HG03439 (cell line): ENCODE measurements around the gene RIPOR3.

Source experiments
- ATAC-seq: cut with Tn5 transposase; IDR thresholded peaks from one replicate; pipeline ENCODE4 v1.9.1; 2021; ENCODE audit warnings: mild to moderate bottlenecking, moderate library complexity; ENCODE audit not compliant: unreplicated experiment

Gene RIPOR3, protein sequence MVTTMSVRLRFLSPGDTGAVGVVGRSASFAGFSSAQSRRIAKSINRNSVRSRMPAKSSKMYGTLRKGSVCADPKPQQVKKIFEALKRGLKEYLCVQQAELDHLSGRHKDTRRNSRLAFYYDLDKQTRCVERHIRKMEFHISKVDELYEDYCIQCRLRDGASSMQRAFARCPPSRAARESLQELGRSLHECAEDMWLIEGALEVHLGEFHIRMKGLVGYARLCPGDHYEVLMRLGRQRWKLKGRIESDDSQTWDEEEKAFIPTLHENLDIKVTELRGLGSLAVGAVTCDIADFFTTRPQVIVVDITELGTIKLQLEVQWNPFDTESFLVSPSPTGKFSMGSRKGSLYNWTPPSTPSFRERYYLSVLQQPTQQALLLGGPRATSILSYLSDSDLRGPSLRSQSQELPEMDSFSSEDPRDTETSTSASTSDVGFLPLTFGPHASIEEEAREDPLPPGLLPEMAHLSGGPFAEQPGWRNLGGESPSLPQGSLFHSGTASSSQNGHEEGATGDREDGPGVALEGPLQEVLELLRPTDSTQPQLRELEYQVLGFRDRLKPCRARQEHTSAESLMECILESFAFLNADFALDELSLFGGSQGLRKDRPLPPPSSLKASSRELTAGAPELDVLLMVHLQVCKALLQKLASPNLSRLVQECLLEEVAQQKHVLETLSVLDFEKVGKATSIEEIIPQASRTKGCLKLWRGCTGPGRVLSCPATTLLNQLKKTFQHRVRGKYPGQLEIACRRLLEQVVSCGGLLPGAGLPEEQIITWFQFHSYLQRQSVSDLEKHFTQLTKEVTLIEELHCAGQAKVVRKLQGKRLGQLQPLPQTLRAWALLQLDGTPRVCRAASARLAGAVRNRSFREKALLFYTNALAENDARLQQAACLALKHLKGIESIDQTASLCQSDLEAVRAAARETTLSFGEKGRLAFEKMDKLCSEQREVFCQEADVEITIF

DNA sequence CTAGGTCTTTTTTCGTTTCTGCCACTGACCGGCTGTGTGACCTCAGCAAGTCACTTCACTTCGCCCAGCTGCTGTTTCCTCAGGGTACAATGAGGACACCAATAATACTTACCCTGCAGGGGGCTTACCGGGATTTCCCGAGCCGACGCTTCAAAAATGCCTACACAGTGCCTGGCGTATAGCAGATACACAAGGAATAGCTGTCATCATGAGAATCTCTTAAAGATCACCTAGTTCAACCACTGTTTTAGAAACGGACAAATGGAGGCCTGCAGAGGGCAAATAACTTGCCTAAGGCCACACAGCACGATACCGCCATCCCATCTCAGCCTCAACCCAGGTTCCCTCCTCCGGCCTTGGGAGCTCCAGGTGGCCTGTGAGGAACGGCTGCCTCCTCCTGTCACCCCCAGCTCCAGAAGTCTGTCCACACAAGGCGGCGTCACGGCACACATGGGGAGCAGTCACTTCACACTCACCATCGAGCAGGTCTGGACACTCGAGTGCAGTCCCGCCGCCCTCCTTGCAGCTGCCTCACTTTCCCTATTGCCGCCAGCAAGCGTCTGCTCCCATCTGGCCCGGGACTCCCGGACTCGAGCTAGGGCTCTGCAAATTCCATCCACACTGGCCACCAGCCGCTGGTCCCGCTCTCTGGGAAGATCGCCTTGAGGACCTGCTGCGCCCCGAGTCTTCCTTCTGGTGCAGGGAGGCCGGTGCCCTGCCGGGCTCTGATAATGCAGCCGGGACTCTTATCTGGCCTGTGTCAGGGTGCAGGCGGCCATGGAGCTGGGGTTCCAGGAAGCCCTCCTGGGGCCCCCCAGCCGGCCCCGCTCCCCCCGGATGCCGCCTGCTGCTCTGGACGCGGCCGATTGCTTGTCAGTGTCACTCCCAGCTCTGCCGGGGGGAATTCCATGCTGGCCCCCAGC, at the start of gene RIPOR3:
TSS of gene RIPOR3 (minus strand) at position 893 of the 923 bp plus-strand sequence. CDS start at position 479, 414 bp downstream.
- ATAC-seq: no peak

DNA sequence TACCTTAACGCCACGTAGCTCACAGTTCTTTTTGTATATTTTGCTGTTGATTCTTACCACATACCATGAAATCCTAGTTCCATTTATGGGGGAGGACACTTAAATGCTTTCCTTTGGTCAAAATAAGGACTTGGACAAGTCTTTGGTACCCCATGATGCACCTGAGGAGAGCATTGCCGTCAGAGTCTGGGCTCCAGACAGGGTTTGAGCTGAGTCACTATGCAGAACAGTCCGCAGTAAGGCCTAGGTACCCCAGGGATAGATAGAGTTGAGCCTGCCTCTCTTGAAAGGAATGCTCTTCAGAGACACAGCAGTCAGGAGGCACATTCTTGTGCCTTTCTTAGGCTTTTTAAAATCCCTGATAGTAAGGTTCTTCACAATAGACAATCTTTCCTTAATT, 46.0 kb upstream of the RIPOR3 start:
- ATAC-seq: no peak

DNA sequence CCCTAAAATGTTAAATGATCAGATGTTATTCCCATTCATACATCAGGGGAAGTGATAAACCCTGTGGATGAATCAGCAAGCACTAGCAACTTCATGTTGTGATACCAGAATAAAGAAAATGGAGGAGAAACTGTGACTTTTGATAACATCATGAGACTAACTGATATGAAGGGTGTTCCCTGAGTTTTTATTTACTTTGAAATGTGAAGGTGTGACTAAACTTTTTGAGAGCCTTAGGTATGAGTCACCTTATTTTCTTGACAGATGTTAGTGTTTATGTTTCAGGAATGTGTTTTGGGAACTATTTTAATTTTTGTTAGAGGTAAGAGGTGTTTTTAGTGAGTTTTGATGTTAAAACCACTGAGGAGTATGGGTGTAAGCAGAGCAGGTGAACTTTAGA, 44.5 kb upstream of the RIPOR3 start:
- no peak for ATAC-seq

DNA sequence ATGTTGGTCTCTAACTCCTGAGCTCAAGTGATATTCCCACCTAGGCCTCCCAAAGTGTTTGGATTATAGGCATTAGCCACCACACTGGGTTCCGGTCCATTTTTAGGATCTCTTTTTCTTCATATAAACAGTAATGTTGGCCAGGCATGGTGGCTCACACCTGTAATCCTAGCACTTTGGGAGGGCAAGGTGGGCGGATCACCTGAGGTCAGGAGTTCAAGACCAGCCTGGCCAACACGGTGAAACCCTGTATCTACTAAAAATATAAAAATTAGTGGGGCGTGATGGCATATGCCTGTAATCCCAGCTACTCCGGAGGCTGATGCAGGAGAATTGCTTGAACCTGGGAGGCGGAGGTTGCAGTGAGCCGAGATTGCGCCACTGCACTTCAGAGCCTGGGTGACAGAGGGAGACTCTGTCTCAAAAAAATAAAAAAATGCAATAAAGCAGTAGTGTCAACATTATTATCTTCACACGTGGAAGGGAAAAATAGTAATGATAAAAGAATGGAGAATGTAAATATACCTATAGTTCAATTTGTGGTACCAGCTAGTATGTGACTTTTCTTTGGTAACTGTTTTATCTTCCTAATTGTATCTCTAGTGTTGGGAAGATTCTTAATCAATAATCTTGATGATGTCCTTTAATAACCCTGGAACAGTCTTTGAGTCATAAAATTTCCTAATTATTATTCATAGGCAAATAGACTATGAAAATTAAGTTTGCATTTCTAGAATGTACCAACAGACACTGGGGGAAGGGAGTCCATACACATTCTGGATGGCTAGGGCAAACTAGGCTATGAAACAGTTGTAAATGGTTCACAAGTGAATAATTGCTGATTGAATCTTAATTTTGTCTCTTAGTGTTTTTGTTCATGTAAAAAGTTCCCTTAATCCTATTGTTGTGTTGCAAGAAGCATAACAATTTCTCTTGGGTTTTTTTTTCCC, 43.7 kb upstream of the RIPOR3 start:
- no peak for ATAC-seq

DNA sequence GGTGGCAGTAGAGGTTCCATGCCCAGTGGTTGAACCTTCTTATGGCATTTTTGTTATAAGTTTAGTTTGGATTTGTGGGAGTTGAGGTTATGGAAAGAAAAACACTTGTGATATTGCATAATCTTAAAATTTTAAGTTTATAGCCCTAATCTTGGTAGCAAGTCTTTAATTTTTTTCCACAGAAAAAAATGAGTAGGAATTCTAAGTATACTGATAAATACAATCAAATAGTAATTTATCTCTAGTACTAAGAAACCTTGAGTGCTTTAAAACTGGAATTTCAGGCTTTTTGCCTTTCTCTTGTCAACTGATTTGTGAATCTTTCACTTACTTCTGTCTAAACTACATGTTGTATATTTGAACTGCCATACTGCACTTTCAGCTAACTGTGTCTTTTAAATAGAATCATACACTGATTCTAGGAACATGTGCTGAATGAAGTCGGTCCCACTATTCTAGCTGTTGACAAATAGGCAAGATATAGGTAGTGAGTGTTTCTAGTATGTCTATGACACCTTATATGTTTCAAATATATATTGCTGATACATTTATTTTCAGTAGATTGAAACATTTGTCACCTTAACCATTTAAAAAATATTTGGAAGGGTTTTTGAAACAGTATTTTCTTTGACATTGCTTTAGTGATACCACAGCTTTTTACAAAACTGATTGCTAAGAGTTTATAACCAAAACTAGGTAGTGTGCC, 42.5 kb upstream of the RIPOR3 start:
- no peak for ATAC-seq

DNA sequence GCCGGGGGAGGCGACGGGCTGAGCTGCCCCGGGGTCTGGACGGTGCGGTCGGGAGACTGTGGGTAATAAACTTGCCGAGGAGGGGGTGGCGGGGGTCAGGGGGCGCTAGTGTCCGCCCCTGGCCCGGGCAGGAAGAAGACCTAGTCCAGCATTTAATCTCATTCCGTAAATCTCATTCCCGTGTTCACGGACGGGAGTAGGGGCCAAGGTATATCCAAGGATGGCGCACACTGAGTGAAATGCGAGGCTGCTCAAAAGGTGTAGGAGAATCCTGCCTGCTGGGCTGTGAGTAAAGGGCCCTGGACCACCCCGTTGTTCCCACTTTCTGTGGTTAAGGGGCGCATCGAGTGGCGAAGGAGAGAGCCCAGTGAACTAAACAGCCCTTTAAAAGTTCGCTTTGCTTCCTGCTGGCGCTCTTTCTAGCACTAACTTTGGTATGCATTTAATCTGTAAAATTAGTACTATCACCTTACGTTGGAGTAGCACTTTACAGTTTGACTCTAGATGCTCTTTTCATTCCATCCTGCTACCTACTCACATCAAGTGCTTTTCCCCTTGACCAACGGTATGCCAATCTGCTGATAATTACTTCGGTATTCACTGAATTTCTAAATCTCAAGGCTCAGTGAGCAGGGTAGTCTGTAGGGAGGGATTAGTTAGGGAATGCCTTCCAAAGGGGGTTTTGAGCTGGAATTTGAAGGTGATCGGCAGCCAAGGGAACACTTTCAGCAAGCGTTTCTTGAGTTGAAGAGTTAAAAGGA, 40.8 kb upstream of the RIPOR3 start:
- no peak for ATAC-seq

DNA sequence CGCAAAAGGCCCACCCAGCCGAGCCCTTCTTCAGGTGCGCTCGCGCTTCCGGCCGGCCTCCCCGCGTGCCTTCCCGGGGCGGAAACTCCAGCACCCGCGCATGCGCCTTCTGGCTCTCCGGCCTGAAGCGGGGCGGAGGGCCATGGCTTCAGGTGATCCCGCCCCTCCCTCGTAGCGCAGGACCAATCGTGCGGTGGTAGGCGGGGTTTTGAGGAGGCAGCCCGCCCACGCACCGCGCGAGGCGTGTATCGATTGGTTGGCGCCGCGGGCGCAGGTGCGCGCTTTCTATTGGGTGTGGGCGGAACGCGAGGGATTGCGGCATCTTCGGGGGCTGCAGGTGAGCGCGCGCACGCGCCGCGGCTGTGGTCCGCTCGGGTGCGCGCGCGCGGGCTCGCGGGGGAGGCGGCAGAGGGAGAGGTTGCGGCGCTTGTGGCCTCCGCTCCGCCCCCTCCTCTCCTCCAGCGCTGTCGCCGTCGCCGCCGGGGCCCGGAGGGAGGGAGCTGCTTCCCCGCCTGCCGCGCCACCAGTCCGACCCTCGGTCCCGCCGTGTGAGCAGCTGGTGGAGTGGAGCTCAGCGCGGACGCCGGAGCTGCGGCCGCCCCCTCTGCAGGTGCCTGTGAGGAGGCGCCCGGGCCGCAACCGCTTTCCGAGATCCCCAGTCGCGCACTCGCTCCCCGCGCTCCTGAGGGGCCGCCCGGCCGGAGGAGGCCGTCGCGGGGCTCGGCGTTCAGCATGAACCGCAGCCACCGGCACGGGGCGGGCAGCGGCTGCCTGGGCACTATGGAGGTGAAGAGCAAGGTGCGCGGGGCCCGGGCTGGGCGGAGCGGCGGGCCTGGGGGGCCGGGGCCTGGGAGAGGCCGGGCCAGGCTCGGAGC, 40.0 kb upstream of the RIPOR3 start, which contains the start of gene PARD6B:
TSS of gene PARD6B (plus strand) at position 526 of the 875 bp plus-strand sequence. CDS start at position 733, 207 bp downstream.
- ATAC-seq: peak; percentile 93

DNA sequence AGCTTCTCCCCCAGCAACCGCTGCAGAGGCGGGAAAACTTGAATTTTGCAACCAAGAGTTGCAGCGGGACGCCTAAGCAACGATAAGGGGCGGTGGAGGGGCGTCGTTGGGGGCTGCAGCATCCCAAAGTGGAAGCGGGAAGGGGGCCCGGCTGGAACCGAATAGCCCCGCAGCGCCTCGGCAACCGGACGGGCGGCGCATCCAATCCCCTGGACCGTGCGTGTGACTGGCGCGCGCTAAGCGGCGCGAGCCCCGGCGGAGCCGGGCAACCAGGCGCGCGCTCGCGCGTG, 39.4 kb upstream of the RIPOR3 start:
- no peak for ATAC-seq

DNA sequence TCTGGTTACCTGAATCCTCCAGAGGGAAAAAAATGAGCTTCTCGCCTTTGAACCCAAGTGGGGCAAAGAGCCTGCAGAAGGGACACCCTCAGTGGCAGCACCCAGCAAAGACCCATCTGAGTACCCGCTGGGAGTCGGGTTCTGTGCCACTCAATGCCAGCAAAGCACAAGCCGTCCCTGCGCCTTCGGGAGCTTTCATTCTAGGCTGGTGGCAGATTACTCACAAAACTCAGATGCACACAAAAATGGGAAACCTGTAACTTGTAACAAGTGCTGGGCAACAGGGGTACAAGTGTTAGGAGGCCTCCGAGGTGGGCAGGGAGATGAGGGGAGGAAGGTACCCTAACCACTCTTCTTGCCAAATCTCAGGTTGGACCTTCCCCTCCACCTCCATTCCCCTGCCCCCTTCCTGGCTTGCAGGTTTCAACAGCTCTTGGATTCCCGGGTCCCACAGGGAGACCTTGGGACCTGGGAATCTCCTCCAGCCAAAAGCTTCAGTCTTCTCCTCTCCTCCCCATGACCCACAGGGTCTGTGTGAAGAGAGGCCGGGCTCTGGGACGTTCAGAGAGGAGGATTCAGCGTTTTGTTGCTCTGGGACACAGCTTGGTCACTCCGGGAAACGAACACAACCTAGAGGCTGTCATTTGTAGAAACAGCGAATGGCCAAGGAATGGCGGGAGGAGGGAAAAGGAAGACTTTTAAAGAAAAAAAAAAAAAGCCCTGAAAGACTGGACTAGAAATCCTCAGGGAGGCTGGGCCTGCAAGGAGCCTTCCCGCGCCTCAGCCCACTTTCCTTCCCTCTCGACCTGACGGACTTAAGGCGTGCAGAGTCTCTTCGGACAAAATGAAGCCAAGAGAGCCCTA, 38.8 kb upstream of the RIPOR3 start:
- no peak for ATAC-seq

DNA sequence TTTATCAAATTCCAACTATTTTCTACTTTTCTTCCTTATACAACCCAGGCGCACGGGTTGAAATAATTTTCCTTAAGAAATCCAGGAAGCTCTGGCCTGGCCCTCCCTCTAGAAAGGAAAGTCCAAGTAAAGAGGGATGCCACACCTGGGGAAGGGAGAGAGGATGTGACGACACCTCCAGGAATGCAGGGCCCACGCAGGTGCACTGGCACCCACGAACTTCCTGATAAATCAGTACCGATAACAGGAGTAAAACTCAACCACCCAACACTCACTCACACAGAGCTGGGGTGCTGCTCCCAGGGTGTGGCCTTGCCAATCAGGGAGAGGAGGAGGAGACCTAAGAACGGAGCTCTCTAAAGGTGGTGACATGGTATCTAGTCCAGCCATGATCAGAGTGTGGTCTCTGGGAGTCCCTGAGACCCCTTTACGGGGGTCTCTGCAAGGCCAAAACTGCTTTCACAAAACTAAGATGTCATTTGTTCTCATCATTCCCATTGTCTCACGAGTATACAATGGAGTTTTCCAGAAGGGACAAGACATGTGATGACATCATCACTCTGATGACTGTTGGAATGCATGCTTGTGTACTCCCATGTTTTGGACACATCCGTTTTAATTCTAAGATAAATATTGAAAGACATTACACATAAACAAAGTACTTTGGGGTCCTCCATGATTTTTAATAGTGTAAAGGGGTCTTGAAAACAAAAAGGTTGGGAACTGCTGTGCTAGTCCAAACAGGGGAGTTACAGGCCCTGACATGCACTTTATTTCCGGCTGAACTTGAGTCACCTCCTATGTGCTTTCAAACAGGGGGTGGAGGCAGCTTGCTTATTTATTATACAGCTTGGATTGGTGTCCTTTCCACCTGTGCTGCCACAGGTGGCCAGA, 37.9 kb upstream of the RIPOR3 start:
- no peak for ATAC-seq

DNA sequence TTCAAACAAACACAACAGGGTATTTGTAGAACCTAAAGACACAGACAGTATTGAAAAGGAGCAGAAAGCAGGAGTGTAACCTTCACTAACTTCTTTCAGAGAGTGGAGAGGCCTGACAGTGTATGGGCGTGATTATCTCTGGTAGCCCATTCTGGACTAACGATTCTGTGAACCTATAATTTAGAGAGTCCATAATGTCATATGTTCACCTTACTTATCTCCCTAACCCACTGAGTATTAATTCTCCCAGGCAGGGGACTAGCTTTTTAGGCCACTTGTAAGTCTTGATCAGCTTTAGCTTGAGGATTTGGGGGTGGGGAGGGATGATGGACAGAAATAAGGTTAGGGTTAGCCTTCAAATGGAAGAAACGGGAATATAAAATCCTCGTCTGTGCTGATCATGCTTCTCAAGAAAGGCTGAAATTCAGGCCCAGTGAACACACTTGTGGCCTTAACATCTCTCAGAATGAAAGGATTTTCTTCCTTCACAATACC, 37.2 kb upstream of the RIPOR3 start:
- no peak for ATAC-seq

DNA sequence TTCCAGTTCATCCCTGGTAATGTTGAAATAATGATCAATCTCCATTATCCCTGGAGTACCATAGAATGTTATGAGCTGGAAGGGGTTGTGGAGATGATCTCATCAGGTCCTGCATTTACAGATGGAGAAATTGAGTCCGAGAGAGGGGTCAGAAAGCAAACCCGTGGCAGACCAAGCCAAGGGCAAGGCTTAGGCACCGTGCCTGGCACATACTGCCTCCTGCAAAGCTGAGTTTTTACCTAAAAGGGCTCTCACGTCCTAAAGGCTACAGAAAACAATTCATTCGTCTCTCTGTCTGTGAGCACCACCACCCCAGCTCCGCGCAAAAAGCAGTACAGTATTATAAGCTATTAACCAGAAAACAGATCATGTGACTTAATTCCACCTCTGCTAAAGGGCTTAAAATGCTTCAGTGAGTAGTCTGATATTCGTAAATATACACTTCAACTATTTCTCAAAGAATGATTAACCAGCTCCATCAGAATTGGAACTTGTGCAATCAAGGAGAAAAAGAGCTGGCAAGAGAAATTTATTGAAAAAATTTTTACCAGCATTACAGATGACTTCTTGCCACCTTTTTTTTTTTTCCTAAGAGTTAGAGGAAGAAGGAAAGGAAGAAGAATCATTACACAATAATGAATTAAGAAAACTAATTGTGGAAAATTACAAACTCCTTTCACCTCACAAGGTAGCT, 36.6 kb upstream of the RIPOR3 start:
- ATAC-seq: no peak

DNA sequence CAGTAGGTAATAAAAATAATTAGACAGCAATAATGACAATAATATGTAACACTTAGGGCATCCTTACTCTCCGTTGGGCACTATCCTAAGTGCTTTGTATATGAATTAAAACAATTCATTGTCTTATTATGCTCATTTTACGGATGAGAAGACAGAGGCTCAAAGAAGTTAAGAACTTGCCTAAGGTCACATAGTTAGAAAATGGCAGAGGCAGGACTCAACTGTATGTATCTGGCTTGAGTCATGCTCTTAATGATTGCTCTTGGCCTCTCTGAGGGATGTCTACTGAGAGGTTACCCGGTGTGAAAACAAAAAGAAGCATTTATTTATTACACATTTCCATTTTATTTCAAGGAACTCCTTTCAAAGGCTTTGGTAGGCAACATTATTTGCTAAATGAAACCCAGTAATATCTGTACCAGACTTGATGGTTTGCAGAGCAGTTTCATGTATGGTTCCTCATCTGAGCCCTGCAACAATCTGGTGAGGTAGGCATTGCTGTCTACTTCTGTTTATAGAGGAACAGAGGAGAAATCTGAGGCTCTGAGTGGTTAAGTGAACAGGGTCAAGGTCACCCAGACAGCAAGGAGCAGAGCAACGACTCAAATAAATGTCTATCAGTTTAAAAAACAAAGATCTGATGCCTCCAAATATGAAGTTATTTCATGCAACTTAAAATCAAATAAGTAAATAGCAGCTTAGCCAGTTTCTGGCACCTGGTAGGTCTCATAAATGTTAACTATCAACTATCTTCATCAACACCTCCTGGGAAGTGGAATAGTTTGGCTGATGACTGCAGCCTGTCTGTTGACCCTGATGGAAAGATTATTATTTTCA, 35.8 kb upstream of the RIPOR3 start:
- no peak for ATAC-seq

DNA sequence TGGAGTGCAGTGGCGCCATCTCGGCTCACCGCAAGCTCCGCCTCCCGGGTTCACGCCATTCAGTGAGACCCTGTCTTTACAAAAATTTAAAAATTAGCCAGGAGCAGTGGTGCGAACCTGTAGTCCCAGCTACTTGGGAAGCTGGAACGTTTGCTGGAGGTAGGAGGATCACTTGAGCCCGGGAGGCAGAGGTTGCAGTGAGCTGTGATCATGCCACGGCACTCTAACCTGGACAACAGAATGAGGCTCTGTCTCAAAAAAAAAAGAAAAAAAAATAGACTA, 34.3 kb upstream of the RIPOR3 start:
- ATAC-seq: no peak
